ENCODE data around the gene SLC16A5. TPM values are rescaled to one million over a fixed set of nuclear protein-coding genes. Genes with fewer than 3 reads are reported as not detected.

Gene SLC16A5
- total RNA-seq, 3 donors from 2014 or later (not counting 1 experiment from before 2014, with no cell fraction given), result 6.3 to 11.2 (median 10.0) TPM

DNA sequence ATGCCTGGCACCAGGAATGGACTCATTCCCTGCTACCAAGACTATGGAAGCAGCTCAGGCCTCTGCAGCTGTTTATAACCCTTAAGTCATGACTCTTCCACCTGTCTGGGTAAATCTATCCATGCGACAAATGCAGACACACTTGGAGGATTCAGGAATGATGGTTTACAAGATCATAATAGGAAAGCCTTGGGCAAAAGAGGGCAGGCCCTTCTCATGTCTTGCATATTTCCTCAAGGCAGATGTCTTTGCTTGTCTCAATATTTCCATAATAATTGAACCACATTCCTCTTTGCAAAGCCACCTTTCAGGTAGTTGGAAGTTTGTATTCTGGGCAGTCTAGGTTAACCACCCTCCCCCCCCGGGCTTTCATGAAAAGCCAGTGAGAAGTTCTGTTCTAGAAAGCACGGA, 67.4 kb downstream of the SLC16A5 start:
- TF ChIP-seq, protein P1, sequence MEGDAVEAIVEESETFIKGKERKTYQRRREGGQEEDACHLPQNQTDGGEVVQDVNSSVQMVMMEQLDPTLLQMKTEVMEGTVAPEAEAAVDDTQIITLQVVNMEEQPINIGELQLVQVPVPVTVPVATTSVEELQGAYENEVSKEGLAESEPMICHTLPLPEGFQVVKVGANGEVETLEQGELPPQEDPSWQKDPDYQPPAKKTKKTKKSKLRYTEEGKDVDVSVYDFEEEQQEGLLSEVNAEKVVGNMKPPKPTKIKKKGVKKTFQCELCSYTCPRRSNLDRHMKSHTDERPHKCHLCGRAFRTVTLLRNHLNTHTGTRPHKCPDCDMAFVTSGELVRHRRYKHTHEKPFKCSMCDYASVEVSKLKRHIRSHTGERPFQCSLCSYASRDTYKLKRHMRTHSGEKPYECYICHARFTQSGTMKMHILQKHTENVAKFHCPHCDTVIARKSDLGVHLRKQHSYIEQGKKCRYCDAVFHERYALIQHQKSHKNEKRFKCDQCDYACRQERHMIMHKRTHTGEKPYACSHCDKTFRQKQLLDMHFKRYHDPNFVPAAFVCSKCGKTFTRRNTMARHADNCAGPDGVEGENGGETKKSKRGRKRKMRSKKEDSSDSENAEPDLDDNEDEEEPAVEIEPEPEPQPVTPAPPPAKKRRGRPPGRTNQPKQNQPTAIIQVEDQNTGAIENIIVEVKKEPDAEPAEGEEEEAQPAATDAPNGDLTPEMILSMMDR (IDR thresholded peaks at IDR 0.05), result no peak
- intact Hi-C loops (cut with micrococcal nuclease), result no loop called here
- Mint-ChIP-seq H3K4me3 (peak overlapping the region; percentile 92), H3K4me1 (peaks cover 27 to 31% of the 10 kb centered on the region in 2 donors), H3K36me3 (no peaks in the 10 kb centered on the region), H3K27me3 (ENCODE audit: low read depth in 2 of 2) (no peaks in the 10 kb centered on the region), H3K27ac (peak overlapping the region; percentile 85 to 89), H3K9me3 (no peaks in the 10 kb centered on the region)
- peak overlapping the region; percentile 42 for H3K27ac ChIP-seq (ENCODE audit: low read length)
- no peak overlapping the region for H3K4me3 ChIP-seq (ENCODE audit: low read length)
- peaks cover 21% of the 10 kb centered on the region for H3K4me1 ChIP-seq (ENCODE audit: control insufficient read depth, insufficient read depth, low read length)
- WGBS (ENCODE audit: insufficient coverage), result 97% methylated on average over 3 of the region's 3 CpGs
- DNase-seq (no peak), ATAC-seq (no peak)
- no peaks in the 10 kb centered on the region for H3K9me3 ChIP-seq (ENCODE audit: control insufficient read depth, insufficient read depth, low read length)
- no peaks in the 10 kb centered on the region for H3K27me3 ChIP-seq (ENCODE audit: control insufficient read depth, insufficient read depth, low read length)
- H3K36me3 ChIP-seq (ENCODE audit: control insufficient read depth, insufficient read depth, low read length), result no peaks in the 10 kb centered on the region

Other genes starting within 250 kb of the SLC16A5 start
- not detected for gene GRIN2C, start 228.1 kb upstream of the SLC16A5 start, total RNA-seq
- gene FDXR, start 215.0 kb upstream of the SLC16A5 start, total RNA-seq, result 1 to 10 TPM; 4.5 to 9.1 (median 7.8) TPM
- not detected for gene FADS6, start 194.3 kb upstream of the SLC16A5 start, total RNA-seq
- gene USH1G, start 164.7 kb upstream of the SLC16A5 start, total RNA-seq, result not detected
- not detected for gene OTOP2, start 163.7 kb upstream of the SLC16A5 start, total RNA-seq
- gene OTOP3, start 152.1 kb upstream of the SLC16A5 start, total RNA-seq, result not detected
- 1 to 10 TPM in 2 of 3 donors, under 1 TPM in 1; 0.66 to 9.5 (median 2.8) TPM for gene HID1, start 115.2 kb upstream of the SLC16A5 start, total RNA-seq
- under 1 TPM in 2 of 3 donors, not detected in 1; 0.14 to 0.23 TPM for gene CDR2L, start 100.3 kb upstream of the SLC16A5 start, total RNA-seq
- gene MRPL58, start 75.3 kb upstream of the SLC16A5 start, total RNA-seq, result 10 to 100 TPM in 2 of 3 donors, 1 to 10 TPM in 1; 9.0 to 15.7 (median 12.9) TPM
- 10 to 100 TPM; 74.7 to 96.3 (median 75.2) TPM for gene ATP5PD, start 41.0 kb upstream of the SLC16A5 start, total RNA-seq
- 10 to 100 TPM; 17.4 to 27.0 (median 24.7) TPM for gene KCTD2, start 40.7 kb upstream of the SLC16A5 start, total RNA-seq
- 10 to 100 TPM in 2 of 3 donors, 1 to 10 TPM in 1; 9.3 to 18.6 (median 11.3) TPM for gene ARMC7, start 22.0 kb downstream of the SLC16A5 start, total RNA-seq
- gene NT5C, start 43.8 kb downstream of the SLC16A5 start, total RNA-seq, result 10 to 100 TPM; 58.1 to 67.4 (median 61.2) TPM
- gene JPT1, start 66.6 kb downstream of the SLC16A5 start, total RNA-seq, result 10 to 100 TPM; 45.0 to 54.8 (median 50.5) TPM
- gene SUMO2, start 95.0 kb downstream of the SLC16A5 start, total RNA-seq, result 100 to 1,000 TPM; 240 to 294 (median 250) TPM
- 10 to 100 TPM; 71.1 to 78.1 (median 77.0) TPM for gene NUP85, start 117.7 kb downstream of the SLC16A5 start, total RNA-seq
- gene GGA3, start 173.7 kb downstream of the SLC16A5 start, total RNA-seq, result 10 to 100 TPM; 78.1 to 97.3 (median 94.0) TPM
- 10 to 100 TPM; 27.3 to 29.4 (median 27.9) TPM for gene MRPS7, start 173.9 kb downstream of the SLC16A5 start, total RNA-seq
- 10 to 100 TPM; 44.5 to 56.9 (median 50.3) TPM for gene MIF4GD, start 183.3 kb downstream of the SLC16A5 start, total RNA-seq
- gene SLC25A19, start 201.5 kb downstream of the SLC16A5 start, total RNA-seq, result 10 to 100 TPM; 12.1 to 17.7 (median 14.8) TPM

Measured in natural killer cell (primary cell).